RWPE2 (cell line): Measurements from ENCODE around the gene LYRM1.
"Not testable (repeated sequence)": the region's sequence is repeated elsewhere in the genome, so short reads cannot be mapped to it uniquely, and the experiment has no call there.

Experiments used
- ATAC-seq: fragments of 200-7000 bp; cut with Tn5 transposase; 3 replicates; pipeline ENCODE4 v1.9.1; 2021; ENCODE audit warnings: low read depth
- DNase-seq: peaks from one replicate; pipeline ENCODE4 v3.0.0-alpha.2; 2020; ENCODE audit warnings: low spot score
- H3K27ac ChIP-seq: fragments of 450-650 bp; 2 replicates; pipeline ENCODE4 v1.5.1; 2017; ENCODE audit warnings: mild to moderate bottlenecking; ENCODE audit not compliant: poor library complexity, severe bottlenecking
- H3K27me3 ChIP-seq: fragments of 250-450 bp; sonication (Bioruptor Pico); 2 replicates; pipeline ENCODE4 v1.5.1; 2021; ENCODE audit warnings: mild to moderate bottlenecking, moderate library complexity; ENCODE audit not compliant: insufficient read depth, poor library complexity, severe bottlenecking
- H3K36me3 ChIP-seq: fragments of 250-450 bp; sonication (Bioruptor Pico); 2 replicates; pipeline ENCODE4 v1.5.1; 2020; ENCODE audit warnings: low read depth, mild to moderate bottlenecking, moderate library complexity
- H3K4me1 ChIP-seq: fragments of 250-450 bp; sonication (Bioruptor Pico); 2 replicates; pipeline ENCODE4 v1.5.1; 2021; ENCODE audit warnings: mild to moderate bottlenecking, moderate library complexity; ENCODE audit not compliant: insufficient read depth, poor library complexity, severe bottlenecking
- H3K4me3 ChIP-seq: fragments of 250-450 bp; sonication (Bioruptor Pico); 2 replicates; pipeline ENCODE4 v1.5.1; 2021; ENCODE audit warnings: mild to moderate bottlenecking, moderate library complexity; ENCODE audit not compliant: severe bottlenecking
- H3K9me3 ChIP-seq: fragments of 250-450 bp; sonication (Bioruptor Pico); 2 replicates; pipeline ENCODE4 v1.5.1; 2021; ENCODE audit warnings: mild to moderate bottlenecking, moderate library complexity; ENCODE audit not compliant: severe bottlenecking
- TF ChIP-seq, protein P1 (sequence below): fragments of 450-650 bp; IDR thresholded peaks from one replicate; pipeline ENCODE4 v1.5.1; 2017; ENCODE audit warnings: mild to moderate bottlenecking, moderate library complexity; ENCODE audit not compliant: poor library complexity, severe bottlenecking

LYRM1 gene

DNA sequence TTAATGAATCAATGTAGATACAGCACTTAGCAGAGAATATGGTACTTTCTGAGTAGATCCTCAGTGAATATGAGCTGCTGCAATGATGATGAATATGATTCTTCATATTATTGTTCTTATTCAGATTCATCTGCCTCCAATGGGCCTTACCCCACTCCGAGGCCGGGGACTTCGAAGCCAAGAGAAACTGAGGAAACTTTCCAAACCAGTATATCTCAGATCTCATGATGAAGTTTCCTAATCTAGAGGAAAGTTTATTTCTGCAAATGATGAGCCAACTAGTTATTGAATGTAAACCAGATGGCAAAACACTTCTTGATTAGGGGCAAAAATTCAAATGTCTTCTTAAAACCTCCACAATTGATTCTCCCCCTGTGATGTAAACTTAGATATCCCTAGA lies 23.3 kb downstream of the LYRM1 start:
- DNase-seq (no peak), ATAC-seq (no peak)
- TF ChIP-seq, protein P1, sequence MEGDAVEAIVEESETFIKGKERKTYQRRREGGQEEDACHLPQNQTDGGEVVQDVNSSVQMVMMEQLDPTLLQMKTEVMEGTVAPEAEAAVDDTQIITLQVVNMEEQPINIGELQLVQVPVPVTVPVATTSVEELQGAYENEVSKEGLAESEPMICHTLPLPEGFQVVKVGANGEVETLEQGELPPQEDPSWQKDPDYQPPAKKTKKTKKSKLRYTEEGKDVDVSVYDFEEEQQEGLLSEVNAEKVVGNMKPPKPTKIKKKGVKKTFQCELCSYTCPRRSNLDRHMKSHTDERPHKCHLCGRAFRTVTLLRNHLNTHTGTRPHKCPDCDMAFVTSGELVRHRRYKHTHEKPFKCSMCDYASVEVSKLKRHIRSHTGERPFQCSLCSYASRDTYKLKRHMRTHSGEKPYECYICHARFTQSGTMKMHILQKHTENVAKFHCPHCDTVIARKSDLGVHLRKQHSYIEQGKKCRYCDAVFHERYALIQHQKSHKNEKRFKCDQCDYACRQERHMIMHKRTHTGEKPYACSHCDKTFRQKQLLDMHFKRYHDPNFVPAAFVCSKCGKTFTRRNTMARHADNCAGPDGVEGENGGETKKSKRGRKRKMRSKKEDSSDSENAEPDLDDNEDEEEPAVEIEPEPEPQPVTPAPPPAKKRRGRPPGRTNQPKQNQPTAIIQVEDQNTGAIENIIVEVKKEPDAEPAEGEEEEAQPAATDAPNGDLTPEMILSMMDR: no peak
- H3K36me3 ChIP-seq: peaks cover 6% of the 10 kb centered on the region; the same call in 1 of the 2 replicates
- H3K27ac ChIP-seq: no peak overlapping the region
- no peak overlapping the region for H3K4me3 ChIP-seq
- no peaks in the 10 kb centered on the region for H3K9me3 ChIP-seq
- H3K4me1 ChIP-seq: no peaks in the 10 kb centered on the region
- no peaks in the 10 kb centered on the region for H3K27me3 ChIP-seq

DNA sequence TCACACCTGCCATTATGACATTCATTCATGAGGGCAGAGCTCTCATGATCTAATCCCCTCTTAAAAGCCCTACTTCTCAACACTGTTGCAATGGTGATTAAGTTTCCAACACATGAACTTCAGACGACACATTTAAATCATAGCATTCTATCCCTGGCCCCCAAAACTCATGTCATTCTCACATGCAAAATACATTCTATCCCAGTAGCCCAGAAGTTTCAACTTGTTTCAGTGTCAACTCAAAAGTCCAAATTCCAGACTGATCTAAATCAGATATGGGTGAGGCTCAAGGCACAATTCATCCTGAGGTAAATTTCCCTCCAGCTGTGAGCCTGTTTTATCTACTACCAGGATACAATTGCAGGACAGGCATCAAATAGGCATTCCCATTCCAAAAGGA lies 25.2 kb downstream of the LYRM1 start:
- no peak for DNase-seq
- no peak overlapping the region for H3K4me3 ChIP-seq
- no peaks in the 10 kb centered on the region for H3K4me1 ChIP-seq
- no peaks in the 10 kb centered on the region for H3K9me3 ChIP-seq
- H3K36me3 ChIP-seq: no peaks in the 10 kb centered on the region; the same call in 1 of the 2 replicates
- TF ChIP-seq, protein P1: no peak
- H3K27me3 ChIP-seq: no peaks in the 10 kb centered on the region
- ATAC-seq: no peak
- H3K27ac ChIP-seq: no peak overlapping the region

DNA sequence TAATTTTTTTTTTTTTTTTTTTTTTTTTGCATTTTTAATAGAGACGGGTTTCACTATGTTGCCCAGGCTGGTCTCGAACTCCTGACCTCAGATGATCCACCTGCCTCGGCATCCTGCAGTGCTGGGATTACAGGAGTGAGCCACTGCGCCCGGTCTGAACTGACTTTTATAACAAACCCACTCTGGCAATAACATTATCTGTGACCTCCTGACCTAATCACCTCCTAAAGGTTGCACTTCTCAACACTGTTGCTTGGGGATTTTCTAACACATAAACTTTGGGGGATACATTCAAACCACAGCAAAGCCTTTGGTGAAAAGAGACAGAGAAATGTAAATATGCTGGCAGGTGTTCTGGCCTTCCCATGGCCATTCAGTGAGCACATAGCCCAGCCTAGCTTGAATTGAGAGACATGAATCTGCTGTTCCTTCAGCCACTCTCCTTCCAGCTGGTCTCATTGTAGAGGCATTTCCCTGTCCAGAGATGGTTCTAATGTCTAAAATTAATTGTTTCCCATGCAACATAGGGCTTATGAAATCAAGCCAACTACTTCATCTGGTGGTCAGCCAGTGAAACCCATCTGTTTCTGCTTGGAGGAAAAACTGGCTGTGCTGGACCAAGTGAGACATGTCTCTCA lies 28.3 kb downstream of the LYRM1 start:
- Histone ChIP-seq H3K4me1 (no peaks in the 10 kb centered on the region), H3K9me3 (no peaks in the 10 kb centered on the region), H3K27ac (no peak overlapping the region), H3K36me3 (no peaks in the 10 kb centered on the region; the same call in 1 of the 2 replicates), H3K27me3 (no peaks in the 10 kb centered on the region), H3K4me3 (no peak overlapping the region)
- DNase-seq (no peak), ATAC-seq (no peak)
- TF ChIP-seq, protein P1: no peak

DNA sequence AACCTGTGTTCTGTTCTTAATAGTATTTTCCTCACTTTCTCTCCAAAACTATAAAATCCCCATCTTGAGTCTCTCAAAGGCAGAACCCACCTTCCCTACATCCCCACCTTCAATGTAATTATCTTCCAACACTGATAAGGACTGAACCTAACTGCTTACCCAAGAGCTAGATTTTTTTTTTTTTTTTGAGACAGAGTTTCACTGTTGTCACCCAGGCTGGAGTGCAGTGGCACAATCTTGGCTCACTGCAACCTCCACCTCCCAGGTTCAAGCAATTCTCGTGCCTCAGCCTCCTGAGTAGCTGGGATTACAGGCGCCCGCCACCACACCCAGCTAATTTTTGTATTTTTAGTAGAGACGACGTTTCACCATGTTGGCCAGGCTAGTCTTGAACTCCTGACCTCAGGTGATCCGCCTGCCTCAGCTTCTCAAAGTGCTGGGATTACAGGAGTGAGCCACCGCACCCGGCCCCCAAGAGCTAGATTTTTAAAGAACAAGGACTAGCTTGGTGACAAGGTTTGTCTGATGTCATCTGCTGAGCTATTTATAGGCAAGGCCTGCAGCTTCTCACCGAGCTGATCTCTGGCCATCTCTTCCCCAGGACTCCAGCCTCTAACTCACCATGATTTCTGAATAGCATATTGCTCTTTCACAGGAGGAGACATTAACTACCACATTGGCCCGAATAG lies 29.2 kb downstream of the LYRM1 start:
- not testable (repeated sequence) for H3K4me3 ChIP-seq, H3K9me3 ChIP-seq, H3K27ac ChIP-seq, ATAC-seq, DNase-seq, H3K36me3 ChIP-seq, H3K4me1 ChIP-seq, H3K27me3 ChIP-seq

DNA sequence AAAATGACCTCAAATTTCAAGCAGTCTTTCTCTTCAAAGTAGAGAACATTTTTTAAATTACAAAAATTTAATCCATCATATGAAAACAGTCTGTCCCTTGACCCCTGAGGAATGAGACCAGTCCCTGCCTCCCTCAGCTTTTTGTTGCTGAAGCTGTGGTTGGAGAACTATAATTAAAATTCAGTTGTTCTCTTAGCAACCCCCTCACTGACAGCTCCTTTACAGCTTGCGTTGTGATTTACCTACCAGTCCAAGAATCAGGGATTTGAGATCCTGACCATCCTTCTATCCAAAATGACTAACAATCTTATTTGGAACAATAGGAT lies 29.8 kb downstream of the LYRM1 start:
- Histone ChIP-seq H3K4me3 (no peak overlapping the region), H3K36me3 (no peaks in the 10 kb centered on the region), H3K27me3 (no peaks in the 10 kb centered on the region), H3K4me1 (no peaks in the 10 kb centered on the region), H3K27ac (no peak overlapping the region), H3K9me3 (no peaks in the 10 kb centered on the region)
- TF ChIP-seq, protein P1: no peak
- ATAC-seq (no peak), DNase-seq (no peak)
